Measurements from ENCODE around the gene PELI2.

GRCh38 chr14:56197150-56197549 is 78.9 kb downstream of the PELI2 start:
- TF ChIP-seq, protein P1, sequence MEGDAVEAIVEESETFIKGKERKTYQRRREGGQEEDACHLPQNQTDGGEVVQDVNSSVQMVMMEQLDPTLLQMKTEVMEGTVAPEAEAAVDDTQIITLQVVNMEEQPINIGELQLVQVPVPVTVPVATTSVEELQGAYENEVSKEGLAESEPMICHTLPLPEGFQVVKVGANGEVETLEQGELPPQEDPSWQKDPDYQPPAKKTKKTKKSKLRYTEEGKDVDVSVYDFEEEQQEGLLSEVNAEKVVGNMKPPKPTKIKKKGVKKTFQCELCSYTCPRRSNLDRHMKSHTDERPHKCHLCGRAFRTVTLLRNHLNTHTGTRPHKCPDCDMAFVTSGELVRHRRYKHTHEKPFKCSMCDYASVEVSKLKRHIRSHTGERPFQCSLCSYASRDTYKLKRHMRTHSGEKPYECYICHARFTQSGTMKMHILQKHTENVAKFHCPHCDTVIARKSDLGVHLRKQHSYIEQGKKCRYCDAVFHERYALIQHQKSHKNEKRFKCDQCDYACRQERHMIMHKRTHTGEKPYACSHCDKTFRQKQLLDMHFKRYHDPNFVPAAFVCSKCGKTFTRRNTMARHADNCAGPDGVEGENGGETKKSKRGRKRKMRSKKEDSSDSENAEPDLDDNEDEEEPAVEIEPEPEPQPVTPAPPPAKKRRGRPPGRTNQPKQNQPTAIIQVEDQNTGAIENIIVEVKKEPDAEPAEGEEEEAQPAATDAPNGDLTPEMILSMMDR (IDR thresholded peaks at IDR 0.05) = no peak
- TF ChIP-seq POLR2A (IDR thresholded peaks at IDR 0.05) = no peak

All from lower leg skin (tissue), 3 donors.